ENCODE results near the gene KRTAP26-1. TPM values are rescaled to one million over a fixed set of nuclear protein-coding genes. Genes with fewer than 3 reads are reported as not detected.

KRTAP26-1 gene
- total RNA-seq, 3 donors from 2014 or later: not detected

GRCh38 chr21:30337276-30337744 is 17.2 kb upstream of the KRTAP26-1 start, which contains the start of gene KRTAP27-1:
KRTAP27-1 (minus strand) TSS chr21:30337694; CDS start chr21:30337668, 26 bp downstream.
- intact Hi-C loops (cut with DNase I, micrococcal nuclease): no loop called here
- no peaks in the 10 kb centered on the region for H3K9me3 ChIP-seq
- no peaks in the 10 kb centered on the region for H3K36me3 ChIP-seq (ENCODE audit: low read depth)
- DNase-seq (no peak), ATAC-seq (no peak)
- H3K4me1 ChIP-seq (ENCODE audit: low read depth): no peaks in the 10 kb centered on the region
- TF ChIP-seq, protein P1, sequence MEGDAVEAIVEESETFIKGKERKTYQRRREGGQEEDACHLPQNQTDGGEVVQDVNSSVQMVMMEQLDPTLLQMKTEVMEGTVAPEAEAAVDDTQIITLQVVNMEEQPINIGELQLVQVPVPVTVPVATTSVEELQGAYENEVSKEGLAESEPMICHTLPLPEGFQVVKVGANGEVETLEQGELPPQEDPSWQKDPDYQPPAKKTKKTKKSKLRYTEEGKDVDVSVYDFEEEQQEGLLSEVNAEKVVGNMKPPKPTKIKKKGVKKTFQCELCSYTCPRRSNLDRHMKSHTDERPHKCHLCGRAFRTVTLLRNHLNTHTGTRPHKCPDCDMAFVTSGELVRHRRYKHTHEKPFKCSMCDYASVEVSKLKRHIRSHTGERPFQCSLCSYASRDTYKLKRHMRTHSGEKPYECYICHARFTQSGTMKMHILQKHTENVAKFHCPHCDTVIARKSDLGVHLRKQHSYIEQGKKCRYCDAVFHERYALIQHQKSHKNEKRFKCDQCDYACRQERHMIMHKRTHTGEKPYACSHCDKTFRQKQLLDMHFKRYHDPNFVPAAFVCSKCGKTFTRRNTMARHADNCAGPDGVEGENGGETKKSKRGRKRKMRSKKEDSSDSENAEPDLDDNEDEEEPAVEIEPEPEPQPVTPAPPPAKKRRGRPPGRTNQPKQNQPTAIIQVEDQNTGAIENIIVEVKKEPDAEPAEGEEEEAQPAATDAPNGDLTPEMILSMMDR (IDR thresholded peaks at IDR 0.05): no peak
- H3K4me3 ChIP-seq: no peak within 1 kb of the TSS

DNA sequence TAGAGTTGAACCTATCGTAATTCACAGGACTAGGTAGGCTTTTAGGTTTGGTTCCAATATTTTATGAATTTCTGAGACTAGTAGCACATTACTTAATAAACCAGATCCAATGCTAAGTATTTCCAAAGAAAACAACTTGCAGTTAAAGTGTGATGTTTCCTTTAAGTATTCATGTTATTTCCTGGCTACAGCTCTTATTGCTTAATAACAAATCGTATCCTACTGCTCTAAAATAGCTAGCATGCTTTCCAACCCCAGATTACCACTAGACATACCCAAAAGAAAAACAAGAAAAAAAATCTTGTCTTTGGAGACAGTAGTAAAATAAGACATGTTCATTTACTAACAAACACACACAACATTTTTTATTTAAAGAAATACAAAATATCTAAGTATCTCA is 16.5 kb upstream of the KRTAP26-1 start:
- H3K36me3 ChIP-seq (ENCODE audit: low read depth): no peaks in the 10 kb centered on the region

GRCh38 chr21:30333736-30334135 is 13.6 kb upstream of the KRTAP26-1 start:
- DNase-seq (no peak), ATAC-seq (no peak)
- intact Hi-C loops (cut with DNase I, micrococcal nuclease): no loop called here
- Histone ChIP-seq H3K36me3 (ENCODE audit: low read depth) (no peaks in the 10 kb centered on the region), H3K4me1 (ENCODE audit: low read depth) (no peaks in the 10 kb centered on the region), H3K4me3 (no peak overlapping the region), H3K9me3 (no peaks in the 10 kb centered on the region)
- TF ChIP-seq, protein P1 (IDR thresholded peaks at IDR 0.05): no peak

More for the DNA sequence above, 16.5 kb upstream of the KRTAP26-1 start:
- Histone ChIP-seq H3K4me1 (ENCODE audit: low read depth) (no peaks in the 10 kb centered on the region), H3K4me3 (no peak overlapping the region), H3K9me3 (no peaks in the 10 kb centered on the region)
- DNase-seq (no peak), ATAC-seq (no peak)
- intact Hi-C loops (cut with DNase I, micrococcal nuclease): no loop called here
- TF ChIP-seq, protein P1 (IDR thresholded peaks at IDR 0.05): no peak

DNA sequence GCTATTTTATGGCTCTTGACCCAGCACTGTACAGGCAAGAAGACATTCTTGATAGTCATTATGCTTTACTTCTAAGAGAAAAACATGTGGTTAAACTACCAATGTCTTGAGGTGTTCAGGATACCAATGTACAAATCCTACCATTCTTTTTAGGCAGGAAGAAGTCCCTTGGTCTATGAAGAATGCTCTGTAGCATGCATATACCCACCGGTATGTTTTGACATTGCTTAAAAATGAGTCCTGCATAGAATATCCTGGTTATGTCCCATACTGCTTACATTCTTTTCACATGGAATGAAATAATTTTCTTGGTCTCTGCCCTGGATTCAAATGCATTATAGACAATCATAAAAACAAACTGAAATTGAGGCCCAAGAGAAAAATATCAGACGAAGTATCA is 12.6 kb upstream of the KRTAP26-1 start:
- H3K4me3 ChIP-seq: no peak overlapping the region
- ATAC-seq (no peak), DNase-seq (no peak)
- H3K4me1 ChIP-seq (ENCODE audit: low read depth): no peaks in the 10 kb centered on the region
- no peaks in the 10 kb centered on the region for H3K9me3 ChIP-seq
- H3K36me3 ChIP-seq (ENCODE audit: low read depth): no peaks in the 10 kb centered on the region
- TF ChIP-seq, protein P1 (IDR thresholded peaks at IDR 0.05): no peak
- intact Hi-C loops (cut with DNase I, micrococcal nuclease): no loop called here

GRCh38 chr21:30329203-30329875 is 9.2 kb upstream of the KRTAP26-1 start:
- H3K4me1 ChIP-seq (ENCODE audit: low read depth): no peaks in the 10 kb centered on the region
- intact Hi-C loops (cut with DNase I, micrococcal nuclease): no loop called here
- DNase-seq: no peak
- TF ChIP-seq, protein P1 (IDR thresholded peaks at IDR 0.05): no peak
- peaks cover 10% of the 10 kb centered on the region for H3K9me3 ChIP-seq
- no peak for ATAC-seq
- H3K36me3 ChIP-seq (ENCODE audit: low read depth): no peaks in the 10 kb centered on the region
- H3K4me3 ChIP-seq: no peak overlapping the region

Data from mucosa of descending colon (tissue), 3 donors.